Endothelial cell (in vitro differentiated cells): Measurements from ENCODE around the gene MRPS18A. TPM values are rescaled to one million over a fixed set of nuclear protein-coding genes. Genes with fewer than 3 reads are reported as not detected.

Experiments
- DNase-seq: peaks from one replicate; pipeline ENCODE4 v3.0.0; 2021; ENCODE audit warnings: low spot score
- H3K27ac Mint-ChIP-seq: one replicate; pipeline ENCODE4 v1.8.0; 2021; ENCODE audit warnings: mixed read lengths, inconsistent platforms; ENCODE audit not compliant: unreplicated experiment
- H3K27me3 Mint-ChIP-seq: one replicate; pipeline ENCODE4 v1.8.0; 2021; ENCODE audit warnings: mild to moderate bottlenecking, moderate library complexity, mixed read lengths, inconsistent platforms; ENCODE audit not compliant: unreplicated experiment
- H3K36me3 Mint-ChIP-seq: one replicate; pipeline ENCODE4 v1.8.0; 2021; ENCODE audit warnings: mild to moderate bottlenecking, low read depth, mixed read lengths, inconsistent platforms; ENCODE audit not compliant: unreplicated experiment
- H3K4me1 Mint-ChIP-seq: one replicate; pipeline ENCODE4 v1.8.0; 2021; ENCODE audit warnings: mild to moderate bottlenecking, mixed read lengths, inconsistent platforms; ENCODE audit not compliant: unreplicated experiment
- H3K4me3 Mint-ChIP-seq: one replicate; pipeline ENCODE4 v1.8.0; 2021; ENCODE audit warnings: mild to moderate bottlenecking, mixed read lengths, inconsistent platforms; ENCODE audit not compliant: unreplicated experiment
- H3K9me3 Mint-ChIP-seq: one replicate; pipeline ENCODE4 v1.8.0; 2021; ENCODE audit warnings: mixed read lengths, inconsistent platforms; ENCODE audit not compliant: unreplicated experiment
- total RNA-seq: library from RNA; stranded (reverse); fragmentation: NEBNext Ultra II Directional; extraction: Animal tissue kit (Norgen Biotek cat#: 25700); gene quantifications from one replicate; pipeline ENCODE4 v1.2.1, GENCODE V29; 2021; ENCODE audit not compliant: unreplicated experiment
- TF ChIP-seq, protein P1 (sequence below): fragments of 200-600 bp; sonication (generic); IDR thresholded peaks from one replicate; pipeline ENCODE4 v1.5.0; 2021; ENCODE audit warnings: antibody characterized with exemption; ENCODE audit not compliant: unreplicated experiment

The MRPS18A gene
- total RNA-seq, 1 donor from 2014 or later, result 45.5 TPM

DNA sequence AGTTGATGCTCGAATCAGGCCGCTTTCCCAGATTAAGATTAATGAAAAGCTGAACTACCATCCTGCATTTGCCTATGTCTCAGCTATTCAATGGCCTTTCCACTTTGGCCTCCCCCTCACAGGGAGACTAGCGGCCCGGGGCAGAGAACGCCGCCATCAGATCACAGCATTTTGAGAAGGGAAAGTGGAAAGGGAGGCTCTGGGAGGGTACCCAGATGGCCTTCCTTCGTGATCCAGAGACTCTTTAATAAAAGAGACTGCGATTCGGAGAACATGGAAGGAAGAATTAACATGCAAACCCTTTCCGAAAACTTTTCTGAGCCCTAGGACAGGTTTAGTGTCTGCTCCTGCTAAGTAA is 533 bp downstream of the MRPS18A start:
- H3K4me3 Mint-ChIP-seq, result peak overlapping the region; percentile 96
- DNase-seq, result no peak
- H3K27me3 Mint-ChIP-seq, result peaks cover 4% of the 10 kb centered on the region
- H3K4me1 Mint-ChIP-seq, result peaks cover 23% of the 10 kb centered on the region
- peak overlapping the region; percentile 95 for H3K27ac Mint-ChIP-seq
- no peaks in the 10 kb centered on the region for H3K9me3 Mint-ChIP-seq
- no peaks in the 10 kb centered on the region for H3K36me3 Mint-ChIP-seq
- TF ChIP-seq, protein P1, sequence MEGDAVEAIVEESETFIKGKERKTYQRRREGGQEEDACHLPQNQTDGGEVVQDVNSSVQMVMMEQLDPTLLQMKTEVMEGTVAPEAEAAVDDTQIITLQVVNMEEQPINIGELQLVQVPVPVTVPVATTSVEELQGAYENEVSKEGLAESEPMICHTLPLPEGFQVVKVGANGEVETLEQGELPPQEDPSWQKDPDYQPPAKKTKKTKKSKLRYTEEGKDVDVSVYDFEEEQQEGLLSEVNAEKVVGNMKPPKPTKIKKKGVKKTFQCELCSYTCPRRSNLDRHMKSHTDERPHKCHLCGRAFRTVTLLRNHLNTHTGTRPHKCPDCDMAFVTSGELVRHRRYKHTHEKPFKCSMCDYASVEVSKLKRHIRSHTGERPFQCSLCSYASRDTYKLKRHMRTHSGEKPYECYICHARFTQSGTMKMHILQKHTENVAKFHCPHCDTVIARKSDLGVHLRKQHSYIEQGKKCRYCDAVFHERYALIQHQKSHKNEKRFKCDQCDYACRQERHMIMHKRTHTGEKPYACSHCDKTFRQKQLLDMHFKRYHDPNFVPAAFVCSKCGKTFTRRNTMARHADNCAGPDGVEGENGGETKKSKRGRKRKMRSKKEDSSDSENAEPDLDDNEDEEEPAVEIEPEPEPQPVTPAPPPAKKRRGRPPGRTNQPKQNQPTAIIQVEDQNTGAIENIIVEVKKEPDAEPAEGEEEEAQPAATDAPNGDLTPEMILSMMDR, result no peak

DNA sequence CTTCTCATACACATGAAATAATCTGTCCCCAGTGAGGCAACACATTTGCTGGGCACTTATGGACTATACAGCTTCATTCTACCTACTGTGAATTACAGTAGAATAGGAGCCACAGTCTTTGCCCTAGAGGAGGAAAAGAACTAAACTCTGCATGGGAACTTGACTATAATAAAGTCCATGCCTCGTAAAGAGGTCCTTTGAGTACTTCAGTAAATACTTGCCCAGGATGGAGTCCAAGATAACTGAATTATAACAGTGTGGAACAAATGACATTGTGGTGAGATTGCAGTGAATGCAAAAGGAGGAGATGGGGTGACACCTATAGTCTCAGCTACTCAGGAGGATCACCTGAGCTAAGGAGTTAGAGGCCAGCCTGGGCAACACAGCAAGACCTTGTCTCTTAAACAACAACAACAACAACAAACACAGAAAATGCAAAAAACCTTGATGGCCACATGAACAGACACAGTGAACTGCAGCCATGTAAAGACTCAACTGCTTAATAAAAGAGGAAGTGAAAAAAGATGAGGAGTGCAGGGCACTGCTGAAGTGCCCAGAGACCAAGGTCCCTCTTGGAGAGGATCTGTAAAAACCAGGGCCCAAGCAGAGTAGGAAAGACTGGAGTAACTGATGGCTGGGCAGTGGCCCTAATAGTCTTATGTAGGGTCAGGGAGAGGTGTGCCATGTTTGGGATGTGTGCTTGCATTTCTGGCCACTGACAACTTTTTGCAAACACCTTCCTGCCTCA is 3.7 kb downstream of the MRPS18A start:
- H3K4me3 Mint-ChIP-seq, result no peak overlapping the region
- H3K4me1 Mint-ChIP-seq, result peaks cover 23% of the 10 kb centered on the region
- H3K27ac Mint-ChIP-seq, result no peak overlapping the region
- no peak for DNase-seq
- no peaks in the 10 kb centered on the region for H3K36me3 Mint-ChIP-seq
- TF ChIP-seq, protein P1, result no peak
- peaks cover 4% of the 10 kb centered on the region for H3K27me3 Mint-ChIP-seq
- no peaks in the 10 kb centered on the region for H3K9me3 Mint-ChIP-seq

DNA sequence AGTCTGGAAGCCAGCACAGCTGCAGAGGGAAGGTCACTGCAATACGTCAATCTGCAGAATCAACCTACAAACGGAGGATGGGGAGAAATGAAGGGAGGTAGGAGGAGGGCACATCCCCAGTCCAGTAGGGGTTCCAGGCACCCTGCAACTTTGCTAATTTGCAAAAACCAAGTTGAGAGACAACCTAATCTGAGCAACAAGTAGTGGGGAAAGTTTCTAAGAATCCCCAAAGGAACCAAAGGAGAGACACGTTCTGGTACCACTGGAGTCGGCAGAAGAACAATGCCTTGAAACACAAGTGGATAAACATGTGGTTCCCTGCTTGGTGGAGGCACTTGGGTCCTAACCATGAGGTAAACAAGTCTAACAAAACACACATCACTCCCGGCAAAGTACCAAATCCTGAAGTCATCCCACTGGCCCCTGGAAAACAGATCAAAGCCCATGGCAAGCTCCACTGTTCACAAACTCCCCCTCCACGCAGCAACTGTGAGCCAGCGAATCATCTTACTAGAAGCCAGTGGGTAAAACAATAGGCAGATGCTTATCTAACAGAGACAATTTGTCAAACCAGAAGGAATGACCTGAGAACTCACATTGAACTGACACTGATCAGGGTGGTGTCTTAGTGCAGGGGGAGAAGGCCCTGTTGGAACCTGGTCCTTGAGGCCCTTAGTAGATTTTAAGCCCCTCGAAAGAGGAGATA is 4.7 kb downstream of the MRPS18A start:
- TF ChIP-seq, protein P1, result no peak
- H3K36me3 Mint-ChIP-seq, result peaks cover 9% of the 10 kb centered on the region
- no peaks in the 10 kb centered on the region for H3K9me3 Mint-ChIP-seq
- peaks cover 4% of the 10 kb centered on the region for H3K27me3 Mint-ChIP-seq
- H3K4me3 Mint-ChIP-seq, result no peak overlapping the region
- DNase-seq, result no peak
- H3K27ac Mint-ChIP-seq, result no peak overlapping the region
- H3K4me1 Mint-ChIP-seq, result peaks cover 18% of the 10 kb centered on the region

DNA sequence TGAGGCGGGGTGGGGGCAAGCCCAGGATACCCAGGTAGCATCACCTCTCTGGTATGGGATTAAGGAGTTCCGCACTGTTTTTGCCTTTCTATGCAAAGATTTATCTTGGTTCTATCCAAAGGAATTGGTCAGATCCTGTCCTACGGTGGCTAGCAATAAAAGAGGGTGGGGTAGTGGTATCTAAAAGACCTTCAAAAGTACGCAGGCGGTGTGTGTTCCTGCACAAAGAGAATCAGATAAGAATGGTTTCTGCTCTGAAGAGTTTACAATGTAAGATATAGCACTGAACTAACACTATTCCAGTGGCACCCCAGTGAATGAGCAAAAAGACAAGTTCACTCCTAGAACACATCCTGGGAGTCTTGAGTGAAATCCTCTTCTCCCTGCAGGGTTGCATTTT is 6.3 kb downstream of the MRPS18A start:
- DNase-seq, result no peak
- Mint-ChIP-seq H3K36me3 (peaks cover 12% of the 10 kb centered on the region), H3K27me3 (peaks cover 2% of the 10 kb centered on the region), H3K9me3 (no peaks in the 10 kb centered on the region), H3K27ac (no peak overlapping the region), H3K4me3 (no peak overlapping the region), H3K4me1 (peaks cover 8% of the 10 kb centered on the region)
- TF ChIP-seq, protein P1, result no peak
